ENCODE data around the gene TMEM203.

DNA sequence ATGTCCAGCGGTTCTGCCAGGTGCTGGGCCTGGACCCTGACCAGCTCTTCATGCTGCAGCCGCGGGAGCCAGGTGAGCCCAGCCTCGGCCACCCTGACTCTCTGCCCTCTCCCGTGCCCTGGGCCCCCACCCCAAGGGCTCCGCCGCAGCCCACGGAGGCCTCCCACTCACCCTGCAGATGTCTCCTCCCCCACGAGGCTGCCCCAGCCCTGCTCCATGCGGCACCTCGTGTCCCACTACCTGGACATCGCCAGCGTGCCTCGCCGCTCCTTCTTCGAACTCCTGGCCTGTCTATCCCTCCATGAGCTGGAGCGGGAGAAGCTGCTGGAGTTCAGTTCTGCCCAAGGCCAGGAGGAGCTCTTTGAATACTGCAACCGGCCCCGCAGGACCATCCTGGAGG, 9.2 kb upstream of the TMEM203 start:
- TF ChIP-seq POLR2A (IDR thresholded peaks at IDR 0.05) = no peak
- TF ChIP-seq, protein P1, sequence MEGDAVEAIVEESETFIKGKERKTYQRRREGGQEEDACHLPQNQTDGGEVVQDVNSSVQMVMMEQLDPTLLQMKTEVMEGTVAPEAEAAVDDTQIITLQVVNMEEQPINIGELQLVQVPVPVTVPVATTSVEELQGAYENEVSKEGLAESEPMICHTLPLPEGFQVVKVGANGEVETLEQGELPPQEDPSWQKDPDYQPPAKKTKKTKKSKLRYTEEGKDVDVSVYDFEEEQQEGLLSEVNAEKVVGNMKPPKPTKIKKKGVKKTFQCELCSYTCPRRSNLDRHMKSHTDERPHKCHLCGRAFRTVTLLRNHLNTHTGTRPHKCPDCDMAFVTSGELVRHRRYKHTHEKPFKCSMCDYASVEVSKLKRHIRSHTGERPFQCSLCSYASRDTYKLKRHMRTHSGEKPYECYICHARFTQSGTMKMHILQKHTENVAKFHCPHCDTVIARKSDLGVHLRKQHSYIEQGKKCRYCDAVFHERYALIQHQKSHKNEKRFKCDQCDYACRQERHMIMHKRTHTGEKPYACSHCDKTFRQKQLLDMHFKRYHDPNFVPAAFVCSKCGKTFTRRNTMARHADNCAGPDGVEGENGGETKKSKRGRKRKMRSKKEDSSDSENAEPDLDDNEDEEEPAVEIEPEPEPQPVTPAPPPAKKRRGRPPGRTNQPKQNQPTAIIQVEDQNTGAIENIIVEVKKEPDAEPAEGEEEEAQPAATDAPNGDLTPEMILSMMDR (IDR thresholded peaks at IDR 0.05) = no peak
